CMK (cell line): ENCODE results near the gene MARCHF11.

Experiments used
- DNase-seq: peaks from one replicate; pipeline ENCODE4 v3.0.0-alpha.2; 2010; ENCODE audit warnings: low read depth

Gene MARCHF11

GRCh38 chr5:16051246-16051755 is 128.3 kb downstream of the MARCHF11 start:
- no peak for DNase-seq

GRCh38 chr5:16050414-16050813 is 129.2 kb downstream of the MARCHF11 start:
- no peak for DNase-seq

- no peak for DNase-seq
Measured at GRCh38 chr5:16049761-16050160, 129.8 kb downstream of the MARCHF11 start.

- no peak for DNase-seq
Measured at GRCh38 chr5:16048132-16048531, 131.5 kb downstream of the MARCHF11 start.

- no peak for DNase-seq
Measured at GRCh38 chr5:16043349-16043965, 136.1 kb downstream of the MARCHF11 start.

GRCh38 chr5:16037121-16037845 is 142.3 kb downstream of the MARCHF11 start:
- DNase-seq: no peak

- DNase-seq: no peak
Measured at GRCh38 chr5:16034319-16035001, 145.1 kb downstream of the MARCHF11 start.

- DNase-seq: no peak
Measured at GRCh38 chr5:16033187-16033925, 146.2 kb downstream of the MARCHF11 start.

GRCh38 chr5:16028708-16029107 is 150.9 kb downstream of the MARCHF11 start:
- no peak for DNase-seq

- DNase-seq: no peak
Measured at GRCh38 chr5:16025681-16026080, 153.9 kb downstream of the MARCHF11 start.

- no peak for DNase-seq
Measured at GRCh38 chr5:16018970-16019369, 160.6 kb downstream of the MARCHF11 start.

- DNase-seq: no peak
Measured at GRCh38 chr5:16017720-16018119, 161.9 kb downstream of the MARCHF11 start.
